GF-D8 (cell line): ENCODE measurements around the gene ASCL2.

Experiments used
- DNase-seq: peaks from one replicate; lab custom pipeline; 2025; lab: John Stamatoyannopoulos, UW

Gene ASCL2

GRCh38 chr11:2270322-2271076, at the start of gene ASCL2:
Gene ASCL2 (minus strand): TSS chr11:2270588. CDS start chr11:2270332, 256 bp downstream.
- DNase-seq: no peak

GRCh38 chr11:2319791-2320472, 49.5 kb upstream of the ASCL2 start:
- DNase-seq: no peak

GRCh38 chr11:2318707-2319106, 48.3 kb upstream of the ASCL2 start:
- no peak for DNase-seq

GRCh38 chr11:2318123-2318522, 47.7 kb upstream of the ASCL2 start:
- DNase-seq: no peak

- DNase-seq: no peak
Observed at GRCh38 chr11:2317354-2318050, 47.1 kb upstream of the ASCL2 start.

- no peak for DNase-seq
Observed at GRCh38 chr11:2316963-2317244, 46.5 kb upstream of the ASCL2 start.

GRCh38 chr11:2316169-2316962, 46.0 kb upstream of the ASCL2 start:
- DNase-seq: no peak

GRCh38 chr11:2315395-2316168, 45.2 kb upstream of the ASCL2 start:
- no peak for DNase-seq

GRCh38 chr11:2314525-2315394, 44.4 kb upstream of the ASCL2 start:
- no peak for DNase-seq

GRCh38 chr11:2314136-2314524, 43.7 kb upstream of the ASCL2 start:
- DNase-seq: no peak

GRCh38 chr11:2313051-2313951, 42.9 kb upstream of the ASCL2 start:
- DNase-seq: no peak

GRCh38 chr11:2312232-2313042, 42.0 kb upstream of the ASCL2 start:
- DNase-seq: no peak

GRCh38 chr11:2311353-2312133, 41.2 kb upstream of the ASCL2 start:
- no peak for DNase-seq

GRCh38 chr11:2310786-2311352, 40.5 kb upstream of the ASCL2 start:
- no peak for DNase-seq

GRCh38 chr11:2310073-2310785, 39.8 kb upstream of the ASCL2 start:
- DNase-seq: no peak

- no peak for DNase-seq
Observed at GRCh38 chr11:2309251-2310072, 39.1 kb upstream of the ASCL2 start.
